ENCODE measurements around the gene CHAF1A.
A peak's percentile ranks its signal among the peaks of the same experiment; 100 is the strongest.

The CHAF1A gene

GRCh38 chr19:4402171-4403004 lies at the start of gene CHAF1A:
TSS of gene CHAF1A (plus strand) at chr19:4402640. CDS start at chr19:4402763, 123 bp downstream.
- peak; percentile 99 for DNase-seq

- DNase-seq = peak; percentile 60
Observed at GRCh38 chr19:4352701-4353121, 49.7 kb upstream of the CHAF1A start.

- no peak for DNase-seq
Observed at GRCh38 chr19:4354282-4354681, 48.2 kb upstream of the CHAF1A start.

- no peak for DNase-seq
Observed at GRCh38 chr19:4354897-4355296, 47.5 kb upstream of the CHAF1A start.

GRCh38 chr19:4357095-4357797 lies 45.2 kb upstream of the CHAF1A start:
- no peak for DNase-seq

GRCh38 chr19:4357921-4358326 lies 44.5 kb upstream of the CHAF1A start:
- DNase-seq = no peak

GRCh38 chr19:4358709-4359626 lies 43.5 kb upstream of the CHAF1A start:
- DNase-seq = no peak

GRCh38 chr19:4359627-4360000 lies 42.8 kb upstream of the CHAF1A start:
- no peak for DNase-seq

- no peak for DNase-seq
Observed at GRCh38 chr19:4360081-4360569, 42.3 kb upstream of the CHAF1A start.

- no peak for DNase-seq
Observed at GRCh38 chr19:4360641-4361151, 41.7 kb upstream of the CHAF1A start.

- DNase-seq = no peak
Observed at GRCh38 chr19:4361152-4362046, 41.0 kb upstream of the CHAF1A start.

GRCh38 chr19:4362101-4362828 lies 40.2 kb upstream of the CHAF1A start:
- no peak for DNase-seq

GRCh38 chr19:4362831-4363545 lies 39.5 kb upstream of the CHAF1A start:
- no peak for DNase-seq

GRCh38 chr19:4363571-4364304 lies 38.7 kb upstream of the CHAF1A start:
- no peak for DNase-seq

- no peak for DNase-seq
Observed at GRCh38 chr19:4365341-4365740, 37.1 kb upstream of the CHAF1A start.

GRCh38 chr19:4365791-4366665 lies 36.4 kb upstream of the CHAF1A start:
- DNase-seq = no peak

GRCh38 chr19:4366666-4367335 lies 35.6 kb upstream of the CHAF1A start:
- no peak for DNase-seq

- DNase-seq = no peak
Observed at GRCh38 chr19:4367336-4367723, 35.1 kb upstream of the CHAF1A start.

All from activated CD4-positive, CD25-positive, alpha-beta regulatory T cell treated with anti-CD3 and anti-CD28 coated beads, Interleukin-2, amount 50 U/mL, for 72 hours (primary cell).